Neural cell (in vitro differentiated cells): ENCODE measurements around the gene OR5H1.

Experiments used
- EZH2 ChIP-seq: fragments of 200-600, 300-800 bp; shearing (Covaris generic), sonication (generic); IDR thresholded peaks from 2 replicates; pipeline ENCODE4 v1.6.1; 2014; ENCODE audit warnings: antibody characterized with exemption, low read length, borderline replicate concordance, mild to moderate bottlenecking; ENCODE audit not compliant: insufficient read depth, poor library complexity, severe bottlenecking
- POLR2AphosphoS5 ChIP-seq: IDR thresholded peaks from 2 replicates; pipeline ENCODE4 v1.6.1; 2012
- SMC3 ChIP-seq: fragments of 450-650 bp; conservative IDR thresholded peaks from 2 replicates; pipeline ENCODE4 v1.6.1; 2014; ENCODE audit warnings: antibody characterized with exemption, mild to moderate bottlenecking, moderate library complexity; ENCODE audit not compliant: poor library complexity
- TAF1 ChIP-seq: IDR thresholded peaks from 2 replicates; pipeline ENCODE4 v1.6.1; 2012; ENCODE audit warnings: low read depth
- TF ChIP-seq, protein P1 (sequence below): fragments of 450-650 bp; IDR thresholded peaks from 2 replicates; pipeline ENCODE4 v1.5.1; 2014; ENCODE audit warnings: antibody characterized with exemption, mild to moderate bottlenecking, moderate library complexity; ENCODE audit not compliant: poor library complexity, severe bottlenecking

- TF ChIP-seq, protein P1, sequence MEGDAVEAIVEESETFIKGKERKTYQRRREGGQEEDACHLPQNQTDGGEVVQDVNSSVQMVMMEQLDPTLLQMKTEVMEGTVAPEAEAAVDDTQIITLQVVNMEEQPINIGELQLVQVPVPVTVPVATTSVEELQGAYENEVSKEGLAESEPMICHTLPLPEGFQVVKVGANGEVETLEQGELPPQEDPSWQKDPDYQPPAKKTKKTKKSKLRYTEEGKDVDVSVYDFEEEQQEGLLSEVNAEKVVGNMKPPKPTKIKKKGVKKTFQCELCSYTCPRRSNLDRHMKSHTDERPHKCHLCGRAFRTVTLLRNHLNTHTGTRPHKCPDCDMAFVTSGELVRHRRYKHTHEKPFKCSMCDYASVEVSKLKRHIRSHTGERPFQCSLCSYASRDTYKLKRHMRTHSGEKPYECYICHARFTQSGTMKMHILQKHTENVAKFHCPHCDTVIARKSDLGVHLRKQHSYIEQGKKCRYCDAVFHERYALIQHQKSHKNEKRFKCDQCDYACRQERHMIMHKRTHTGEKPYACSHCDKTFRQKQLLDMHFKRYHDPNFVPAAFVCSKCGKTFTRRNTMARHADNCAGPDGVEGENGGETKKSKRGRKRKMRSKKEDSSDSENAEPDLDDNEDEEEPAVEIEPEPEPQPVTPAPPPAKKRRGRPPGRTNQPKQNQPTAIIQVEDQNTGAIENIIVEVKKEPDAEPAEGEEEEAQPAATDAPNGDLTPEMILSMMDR = no peak
- TF ChIP-seq EZH2 (no peak), SMC3 (no peak), POLR2AphosphoS5 (no peak), TAF1 (no peak)
Observed at GRCh38 chr3:98166396-98166795, 35.9 kb downstream of the OR5H1 start, which contains the start of gene OR5H15.
